ENCODE measurements around the gene NYAP1. TPM values are rescaled to one million over a fixed set of nuclear protein-coding genes. Genes with fewer than 3 reads are reported as not detected.

NYAP1 gene
- polyA plus RNA-seq, 2 donors, result 0.32 to 1.3 TPM

- H3K4me1 ChIP-seq (ENCODE audit: control insufficient read depth in 2 of 2, insufficient read depth in 2 of 2, low read length in 1 of 2), result no peaks in the 10 kb centered on the region
- H3K27ac ChIP-seq (ENCODE audit: low read depth in 2 of 2, low read length in 1 of 2), result no peak overlapping the region
- no peak overlapping the region for H3K4me3 ChIP-seq (ENCODE audit: low read depth in 1 of 2, low read length in 2 of 2)
- no peaks in the 10 kb centered on the region for H3K9me3 ChIP-seq (ENCODE audit: control insufficient read depth in 2 of 2, insufficient read depth in 1 of 2, low read depth in 1 of 2, low read length in 1 of 2)
- H3K27me3 ChIP-seq (ENCODE audit: control insufficient read depth in 1 of 2, insufficient read depth in 2 of 2, low read length in 2 of 2), result no peaks in the 10 kb centered on the region
- H3K36me3 ChIP-seq (ENCODE audit: control insufficient read depth in 2 of 2, insufficient read depth in 2 of 2, low read length in 1 of 2), result no peaks in the 10 kb centered on the region
- WGBS, 2 donors, result 91 to 98% methylated on average over 9 of the region's 9 CpGs
Observed at GRCh38 chr7:100504887-100505611, 21.3 kb downstream of the NYAP1 start.

- no peaks in the 10 kb centered on the region for H3K27me3 ChIP-seq (ENCODE audit: control insufficient read depth in 1 of 2, insufficient read depth in 2 of 2, low read length in 2 of 2)
- H3K4me3 ChIP-seq (ENCODE audit: low read depth in 1 of 2, low read length in 2 of 2), result no peak overlapping the region
- no peaks in the 10 kb centered on the region for H3K9me3 ChIP-seq (ENCODE audit: control insufficient read depth in 2 of 2, insufficient read depth in 1 of 2, low read depth in 1 of 2, low read length in 1 of 2)
- H3K4me1 ChIP-seq (ENCODE audit: control insufficient read depth in 2 of 2, insufficient read depth in 2 of 2, low read length in 1 of 2), result no peaks in the 10 kb centered on the region
- no peak overlapping the region for H3K27ac ChIP-seq (ENCODE audit: low read depth in 2 of 2, low read length in 1 of 2)
- WGBS, 2 donors, result 67 to 68% methylated on average over 8 of the region's 8 CpGs
- H3K36me3 ChIP-seq (ENCODE audit: control insufficient read depth in 2 of 2, insufficient read depth in 2 of 2, low read length in 1 of 2), result no peaks in the 10 kb centered on the region
Observed at GRCh38 chr7:100506356-100506923, 22.7 kb downstream of the NYAP1 start.

- Histone ChIP-seq H3K4me3 (ENCODE audit: low read depth in 1 of 2, low read length in 2 of 2) (no peak overlapping the region), H3K27me3 (ENCODE audit: control insufficient read depth in 1 of 2, insufficient read depth in 2 of 2, low read length in 2 of 2) (no peaks in the 10 kb centered on the region)
Observed at GRCh38 chr7:100509231-100509630, 25.5 kb downstream of the NYAP1 start.

GRCh38 chr7:100510437-100511239, 26.9 kb downstream of the NYAP1 start:
- Histone ChIP-seq H3K4me3 (ENCODE audit: low read depth in 1 of 2, low read length in 2 of 2) (no peak overlapping the region), H3K4me1 (ENCODE audit: control insufficient read depth in 2 of 2, insufficient read depth in 2 of 2, low read length in 1 of 2) (no peaks in the 10 kb centered on the region), H3K27ac (ENCODE audit: low read depth in 2 of 2, low read length in 1 of 2) (no peak overlapping the region), H3K27me3 (ENCODE audit: control insufficient read depth in 1 of 2, insufficient read depth in 2 of 2, low read length in 2 of 2) (no peaks in the 10 kb centered on the region), H3K9me3 (ENCODE audit: control insufficient read depth in 2 of 2, insufficient read depth in 1 of 2, low read depth in 1 of 2, low read length in 1 of 2) (no peaks in the 10 kb centered on the region), H3K36me3 (ENCODE audit: control insufficient read depth in 2 of 2, insufficient read depth in 2 of 2, low read length in 1 of 2) (no peaks in the 10 kb centered on the region)
- WGBS, 2 donors, result 82 to 91% methylated on average over 9 of the region's 9 CpGs

More at GRCh38 chr7:100509231-100509630, 25.5 kb downstream of the NYAP1 start:
- WGBS, 2 donors, result 33 to 45% methylated on average over 15 of the region's 15 CpGs
- no peaks in the 10 kb centered on the region for H3K9me3 ChIP-seq (ENCODE audit: control insufficient read depth in 2 of 2, insufficient read depth in 1 of 2, low read depth in 1 of 2, low read length in 1 of 2)
- H3K4me1 ChIP-seq (ENCODE audit: control insufficient read depth in 2 of 2, insufficient read depth in 2 of 2, low read length in 1 of 2), result no peaks in the 10 kb centered on the region
- peak overlapping the region in 1 of 2 donors; percentile 61 for H3K27ac ChIP-seq (ENCODE audit: low read depth in 2 of 2, low read length in 1 of 2)
- no peaks in the 10 kb centered on the region for H3K36me3 ChIP-seq (ENCODE audit: control insufficient read depth in 2 of 2, insufficient read depth in 2 of 2, low read length in 1 of 2)

GRCh38 chr7:100513212-100513810, 29.6 kb downstream of the NYAP1 start:
- Histone ChIP-seq H3K27ac (ENCODE audit: low read depth in 2 of 2, low read length in 1 of 2) (no peak overlapping the region), H3K36me3 (ENCODE audit: control insufficient read depth in 2 of 2, insufficient read depth in 2 of 2, low read length in 1 of 2) (no peaks in the 10 kb centered on the region), H3K4me3 (ENCODE audit: low read depth in 1 of 2, low read length in 2 of 2) (no peak overlapping the region), H3K9me3 (ENCODE audit: control insufficient read depth in 2 of 2, insufficient read depth in 1 of 2, low read depth in 1 of 2, low read length in 1 of 2) (no peaks in the 10 kb centered on the region), H3K27me3 (ENCODE audit: control insufficient read depth in 1 of 2, insufficient read depth in 2 of 2, low read length in 2 of 2) (no peaks in the 10 kb centered on the region), H3K4me1 (ENCODE audit: control insufficient read depth in 2 of 2, insufficient read depth in 2 of 2, low read length in 1 of 2) (peaks cover 0 to 1% of the 10 kb centered on the region in 2 donors)
- 82 to 88% methylated on average over 9 of the region's 9 CpGs for WGBS, 2 donors

GRCh38 chr7:100515072-100515532, 31.4 kb downstream of the NYAP1 start:
- H3K27me3 ChIP-seq (ENCODE audit: control insufficient read depth in 1 of 2, insufficient read depth in 2 of 2, low read length in 2 of 2), result no peaks in the 10 kb centered on the region
- no peaks in the 10 kb centered on the region for H3K9me3 ChIP-seq (ENCODE audit: control insufficient read depth in 2 of 2, insufficient read depth in 1 of 2, low read depth in 1 of 2, low read length in 1 of 2)
- H3K27ac ChIP-seq (ENCODE audit: low read depth in 2 of 2, low read length in 1 of 2), result no peak overlapping the region
- peaks cover 0 to 1% of the 10 kb centered on the region in 2 donors for H3K4me1 ChIP-seq (ENCODE audit: control insufficient read depth in 2 of 2, insufficient read depth in 2 of 2, low read length in 1 of 2)
- H3K4me3 ChIP-seq (ENCODE audit: low read depth in 1 of 2, low read length in 2 of 2), result no peak overlapping the region
- H3K36me3 ChIP-seq (ENCODE audit: control insufficient read depth in 2 of 2, insufficient read depth in 2 of 2, low read length in 1 of 2), result no peaks in the 10 kb centered on the region
- 4 to 20% methylated on average over 2 of the region's 2 CpGs for WGBS, 2 donors

GRCh38 chr7:100516135-100516812, 32.5 kb downstream of the NYAP1 start:
- H3K4me3 ChIP-seq (ENCODE audit: low read depth in 1 of 2, low read length in 2 of 2), result no peak overlapping the region
- H3K9me3 ChIP-seq (ENCODE audit: control insufficient read depth in 2 of 2, insufficient read depth in 1 of 2, low read depth in 1 of 2, low read length in 1 of 2), result no peaks in the 10 kb centered on the region
- no peaks in the 10 kb centered on the region for H3K36me3 ChIP-seq (ENCODE audit: control insufficient read depth in 2 of 2, insufficient read depth in 2 of 2, low read length in 1 of 2)
- WGBS, 2 donors, result 20 to 36% methylated on average over 4 of the region's 4 CpGs
- H3K27me3 ChIP-seq (ENCODE audit: control insufficient read depth in 1 of 2, insufficient read depth in 2 of 2, low read length in 2 of 2), result no peaks in the 10 kb centered on the region
- peak overlapping the region; percentile 41 to 79 for H3K27ac ChIP-seq (ENCODE audit: low read depth in 2 of 2, low read length in 1 of 2)
- H3K4me1 ChIP-seq (ENCODE audit: control insufficient read depth in 2 of 2, insufficient read depth in 2 of 2, low read length in 1 of 2), result peaks cover 0 to 1% of the 10 kb centered on the region in 2 donors

GRCh38 chr7:100517305-100517704, 33.6 kb downstream of the NYAP1 start:
- Histone ChIP-seq H3K4me3 (ENCODE audit: low read depth in 1 of 2, low read length in 2 of 2) (no peak overlapping the region), H3K27me3 (ENCODE audit: control insufficient read depth in 1 of 2, insufficient read depth in 2 of 2, low read length in 2 of 2) (no peaks in the 10 kb centered on the region), H3K4me1 (ENCODE audit: control insufficient read depth in 2 of 2, insufficient read depth in 2 of 2, low read length in 1 of 2) (peaks cover 0 to 1% of the 10 kb centered on the region in 2 donors), H3K9me3 (ENCODE audit: control insufficient read depth in 2 of 2, insufficient read depth in 1 of 2, low read depth in 1 of 2, low read length in 1 of 2) (no peaks in the 10 kb centered on the region), H3K36me3 (ENCODE audit: control insufficient read depth in 2 of 2, insufficient read depth in 2 of 2, low read length in 1 of 2) (no peaks in the 10 kb centered on the region), H3K27ac (ENCODE audit: low read depth in 2 of 2, low read length in 1 of 2) (no peak overlapping the region)
- 86 to 90% methylated on average over 2 of the region's 2 CpGs for WGBS, 2 donors

- Histone ChIP-seq H3K4me1 (ENCODE audit: control insufficient read depth in 2 of 2, insufficient read depth in 2 of 2, low read length in 1 of 2) (peaks cover 0 to 1% of the 10 kb centered on the region in 2 donors), H3K27ac (ENCODE audit: low read depth in 2 of 2, low read length in 1 of 2) (no peak overlapping the region), H3K36me3 (ENCODE audit: control insufficient read depth in 2 of 2, insufficient read depth in 2 of 2, low read length in 1 of 2) (no peaks in the 10 kb centered on the region), H3K4me3 (ENCODE audit: low read depth in 1 of 2, low read length in 2 of 2) (no peak overlapping the region), H3K27me3 (ENCODE audit: control insufficient read depth in 1 of 2, insufficient read depth in 2 of 2, low read length in 2 of 2) (no peaks in the 10 kb centered on the region), H3K9me3 (ENCODE audit: control insufficient read depth in 2 of 2, insufficient read depth in 1 of 2, low read depth in 1 of 2, low read length in 1 of 2) (no peaks in the 10 kb centered on the region)
- 87 to 90% methylated on average over 6 of the region's 6 CpGs for WGBS, 2 donors
Observed at GRCh38 chr7:100519580-100519979, 35.9 kb downstream of the NYAP1 start.

All from esophagus (tissue), 2 donors.